Sigmoid colon (tissue), 4 donors: ENCODE measurements around the gene PON1.

Experiments used
- EP300 ChIP-seq, 4 donors: sonication (generic); formaldehyde crosslinking; IDR thresholded peaks; one replicate each; pipeline ENCODE4 v1.6.1; 2017; ENCODE audit warnings: antibody characterized with exemption in 4 of 4
- POLR2A ChIP-seq, 2 donors: fragments of 450-650 bp; IDR thresholded peaks; one replicate each; pipeline ENCODE4 v1.6.1; 2016; ENCODE audit warnings: antibody characterized with exemption in 2 of 2, mild to moderate bottlenecking in 2 of 2, moderate library complexity in 2 of 2
- POLR2AphosphoS5 ChIP-seq, 4 donors: sonication (generic); formaldehyde crosslinking; IDR thresholded peaks; one replicate each; pipeline ENCODE4 v1.6.1; 2017; ENCODE audit warnings: antibody characterized with exemption in 4 of 4
- TF ChIP-seq, protein P1 (sequence below), 4 experiments: fragments of 450-650 bp in 3 of 4; fragments of 200-600 bp in 1 of 4; IDR thresholded peaks; one replicate each; pipeline ENCODE4 v1.5.1; 2016 to 2019; ENCODE audit warnings: antibody characterized with exemption in 4 of 4, mild to moderate bottlenecking in 3 of 4, moderate library complexity in 2 of 4

- TF ChIP-seq, protein P1, sequence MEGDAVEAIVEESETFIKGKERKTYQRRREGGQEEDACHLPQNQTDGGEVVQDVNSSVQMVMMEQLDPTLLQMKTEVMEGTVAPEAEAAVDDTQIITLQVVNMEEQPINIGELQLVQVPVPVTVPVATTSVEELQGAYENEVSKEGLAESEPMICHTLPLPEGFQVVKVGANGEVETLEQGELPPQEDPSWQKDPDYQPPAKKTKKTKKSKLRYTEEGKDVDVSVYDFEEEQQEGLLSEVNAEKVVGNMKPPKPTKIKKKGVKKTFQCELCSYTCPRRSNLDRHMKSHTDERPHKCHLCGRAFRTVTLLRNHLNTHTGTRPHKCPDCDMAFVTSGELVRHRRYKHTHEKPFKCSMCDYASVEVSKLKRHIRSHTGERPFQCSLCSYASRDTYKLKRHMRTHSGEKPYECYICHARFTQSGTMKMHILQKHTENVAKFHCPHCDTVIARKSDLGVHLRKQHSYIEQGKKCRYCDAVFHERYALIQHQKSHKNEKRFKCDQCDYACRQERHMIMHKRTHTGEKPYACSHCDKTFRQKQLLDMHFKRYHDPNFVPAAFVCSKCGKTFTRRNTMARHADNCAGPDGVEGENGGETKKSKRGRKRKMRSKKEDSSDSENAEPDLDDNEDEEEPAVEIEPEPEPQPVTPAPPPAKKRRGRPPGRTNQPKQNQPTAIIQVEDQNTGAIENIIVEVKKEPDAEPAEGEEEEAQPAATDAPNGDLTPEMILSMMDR (IDR thresholded peaks at IDR 0.05): no peak
- TF ChIP-seq POLR2A (IDR thresholded peaks at IDR 0.05) (no peak), POLR2AphosphoS5 (IDR thresholded peaks at IDR 0.05) (no peak), EP300 (IDR thresholded peaks at IDR 0.05) (no peak)
Measured at GRCh38 chr7:95330204-95330960, 6.0 kb upstream of the PON1 start.
